Stimulated activated CD4-positive, alpha-beta T cell treated with anti-CD3 and anti-CD28 coated beads, Interleukin-2, amount 100 ng/mL, for 4 hours (primary cell): ENCODE results near the gene FAM135A.
"Not testable (repeated sequence)": the region's sequence is repeated elsewhere in the genome, so short reads cannot be mapped to it uniquely, and the experiment has no call there.

ENCODE experiments used
- DNase-seq: peaks from one replicate; pipeline ENCODE4 v3.0.0-alpha.2; 2020; ENCODE audit warnings: low read depth

FAM135A gene

GRCh38 chr6:70459699-70460098, 46.4 kb downstream of the FAM135A start:
- not testable (repeated sequence) for DNase-seq

- DNase-seq = no peak
These were observed 56.7 kb downstream of the FAM135A start for GRCh38 chr6:70470016-70470415.

GRCh38 chr6:70470510-70470909, 57.2 kb downstream of the FAM135A start:
- not testable (repeated sequence) for DNase-seq

- no peak for DNase-seq
These were observed 61.4 kb downstream of the FAM135A start for GRCh38 chr6:70474751-70475150.

GRCh38 chr6:70479236-70479635, 65.9 kb downstream of the FAM135A start:
- no peak for DNase-seq

- DNase-seq = not testable (repeated sequence)
These were observed 73.3 kb downstream of the FAM135A start for GRCh38 chr6:70486638-70487037.

GRCh38 chr6:70489364-70489763, 76.1 kb downstream of the FAM135A start:
- no peak for DNase-seq

- DNase-seq = no peak
These were observed 81.5 kb downstream of the FAM135A start for GRCh38 chr6:70494833-70495232.

- not testable (repeated sequence) for DNase-seq
These were observed 82.5 kb downstream of the FAM135A start for GRCh38 chr6:70495790-70496189.

- DNase-seq = no peak
These were observed 89.2 kb downstream of the FAM135A start for GRCh38 chr6:70502484-70502883.

GRCh38 chr6:70503813-70504465, 90.6 kb downstream of the FAM135A start:
- DNase-seq = no peak

- DNase-seq = no peak
These were observed 93.0 kb downstream of the FAM135A start for GRCh38 chr6:70506321-70506720.

GRCh38 chr6:70507161-70507560, 93.9 kb downstream of the FAM135A start:
- no peak for DNase-seq

- no peak for DNase-seq
These were observed 95.6 kb downstream of the FAM135A start for GRCh38 chr6:70508953-70509352.

- no peak for DNase-seq
These were observed 97.3 kb downstream of the FAM135A start for GRCh38 chr6:70510600-70510999.

- DNase-seq = no peak
These were observed 105.4 kb downstream of the FAM135A start for GRCh38 chr6:70518723-70519122.

GRCh38 chr6:70520575-70520974, 107.3 kb downstream of the FAM135A start:
- peak; percentile 6 for DNase-seq

GRCh38 chr6:70524721-70525286, 111.5 kb downstream of the FAM135A start:
- no peak for DNase-seq

- no peak for DNase-seq
These were observed 113.9 kb downstream of the FAM135A start for GRCh38 chr6:70527071-70527737.

- DNase-seq = no peak
These were observed 116.7 kb downstream of the FAM135A start for GRCh38 chr6:70530023-70530422.

- no peak for DNase-seq
These were observed 117.8 kb downstream of the FAM135A start for GRCh38 chr6:70531133-70531532.

GRCh38 chr6:70537266-70537665, 124.0 kb downstream of the FAM135A start:
- no peak for DNase-seq

- DNase-seq = no peak
These were observed 125.1 kb downstream of the FAM135A start for GRCh38 chr6:70538376-70538775.
